Measurements from ENCODE around the gene TIGD2.

TIGD2 gene

DNA sequence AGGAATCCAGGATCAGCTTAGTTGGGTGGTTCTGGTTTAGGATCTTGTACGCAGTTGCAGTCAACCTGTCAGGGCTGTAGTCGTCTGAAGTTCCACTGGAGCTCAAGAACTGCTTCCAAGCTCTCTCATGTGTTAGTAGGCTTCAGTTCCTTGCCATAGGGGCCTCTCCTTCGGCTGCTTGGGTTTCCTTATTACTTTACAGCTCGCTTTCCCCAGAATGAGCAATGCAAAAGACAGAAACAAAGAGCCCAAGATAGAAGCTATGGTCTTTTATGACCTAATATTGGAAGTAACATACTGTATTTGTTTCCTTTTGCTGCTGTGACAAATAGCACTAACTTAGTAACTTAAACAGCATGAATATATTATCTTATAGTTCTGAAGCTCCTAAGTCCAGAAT lies 51.7 kb downstream of the TIGD2 start:
- Histone ChIP-seq H3K27ac (ENCODE audit: low read depth, low read length) (no peak overlapping the region), H3K4me3 (ENCODE audit: low read length) (no peak overlapping the region), H4K20me1 (ENCODE audit: control insufficient read depth, insufficient read depth, low read depth, low read length) (no peaks in the 10 kb centered on the region), H3K4me1 (ENCODE audit: control insufficient read depth, low read length) (no peaks in the 10 kb centered on the region), H3K9me3 (ENCODE audit: control insufficient read depth, insufficient read depth, low read length) (no peaks in the 10 kb centered on the region), H3F3A (ENCODE audit: control insufficient read depth, insufficient read depth) (no peaks in the 10 kb centered on the region), H3K36me3 (ENCODE audit: control insufficient read depth, low read length) (no peaks in the 10 kb centered on the region), H3K4me2 (ENCODE audit: low read length) (no peak overlapping the region), H3K9me2 (replicated peaks; ENCODE audit: control insufficient read depth, low read length) (no peaks in the 10 kb centered on the region), H3K79me2 (ENCODE audit: control insufficient read depth, low read length) (no peaks in the 10 kb centered on the region), H3K27me3 (ENCODE audit: control insufficient read depth, low read length) (peaks cover 2% of the 10 kb centered on the region; the same call in 1 of the 2 replicates)
- TF ChIP-seq, protein P1, sequence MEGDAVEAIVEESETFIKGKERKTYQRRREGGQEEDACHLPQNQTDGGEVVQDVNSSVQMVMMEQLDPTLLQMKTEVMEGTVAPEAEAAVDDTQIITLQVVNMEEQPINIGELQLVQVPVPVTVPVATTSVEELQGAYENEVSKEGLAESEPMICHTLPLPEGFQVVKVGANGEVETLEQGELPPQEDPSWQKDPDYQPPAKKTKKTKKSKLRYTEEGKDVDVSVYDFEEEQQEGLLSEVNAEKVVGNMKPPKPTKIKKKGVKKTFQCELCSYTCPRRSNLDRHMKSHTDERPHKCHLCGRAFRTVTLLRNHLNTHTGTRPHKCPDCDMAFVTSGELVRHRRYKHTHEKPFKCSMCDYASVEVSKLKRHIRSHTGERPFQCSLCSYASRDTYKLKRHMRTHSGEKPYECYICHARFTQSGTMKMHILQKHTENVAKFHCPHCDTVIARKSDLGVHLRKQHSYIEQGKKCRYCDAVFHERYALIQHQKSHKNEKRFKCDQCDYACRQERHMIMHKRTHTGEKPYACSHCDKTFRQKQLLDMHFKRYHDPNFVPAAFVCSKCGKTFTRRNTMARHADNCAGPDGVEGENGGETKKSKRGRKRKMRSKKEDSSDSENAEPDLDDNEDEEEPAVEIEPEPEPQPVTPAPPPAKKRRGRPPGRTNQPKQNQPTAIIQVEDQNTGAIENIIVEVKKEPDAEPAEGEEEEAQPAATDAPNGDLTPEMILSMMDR (IDR thresholded peaks at IDR 0.05; ENCODE audit: low read depth, low read length, poor library complexity, severe bottlenecking): no peak
- no peak for TF ChIP-seq EZH2phosphoT487 (IDR thresholded peaks at IDR 0.05; ENCODE audit: borderline replicate concordance, low read length)

DNA sequence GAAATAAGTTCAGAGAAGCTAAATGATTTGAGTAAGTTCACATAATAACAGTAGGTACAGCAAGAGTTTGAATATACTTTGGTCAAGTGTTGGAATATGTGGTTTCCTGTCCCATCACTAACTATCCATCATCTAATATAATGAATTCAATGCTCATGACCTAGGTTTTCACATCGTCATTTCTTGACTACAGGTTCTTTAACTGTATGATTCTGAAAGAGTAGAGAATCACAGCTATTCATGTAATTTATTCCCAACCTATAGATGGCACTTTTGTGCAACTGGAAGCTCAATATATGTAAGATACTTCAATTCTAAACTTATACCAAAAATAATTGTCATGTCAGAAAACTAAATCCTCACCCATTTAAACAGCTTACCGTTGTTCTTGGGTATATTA lies 53.1 kb downstream of the TIGD2 start:
- no peaks in the 10 kb centered on the region for H3K9me2 ChIP-seq (replicated peaks; ENCODE audit: control insufficient read depth, low read length)
- H3K27ac ChIP-seq (ENCODE audit: low read depth, low read length): no peak overlapping the region
- no peaks in the 10 kb centered on the region for H3K4me1 ChIP-seq (ENCODE audit: control insufficient read depth, low read length)
- TF ChIP-seq, protein P1 (IDR thresholded peaks at IDR 0.05; ENCODE audit: low read depth, low read length, poor library complexity, severe bottlenecking): peak; percentile 31
- TF ChIP-seq EZH2phosphoT487 (IDR thresholded peaks at IDR 0.05; ENCODE audit: borderline replicate concordance, low read length): no peak
- no peaks in the 10 kb centered on the region for H3K79me2 ChIP-seq (ENCODE audit: control insufficient read depth, low read length)
- H3K27me3 ChIP-seq (ENCODE audit: control insufficient read depth, low read length): peaks cover 2% of the 10 kb centered on the region; the same call in 1 of the 2 replicates
- no peaks in the 10 kb centered on the region for H4K20me1 ChIP-seq (ENCODE audit: control insufficient read depth, insufficient read depth, low read depth, low read length)
- no peak overlapping the region for H3K4me2 ChIP-seq (ENCODE audit: low read length)
- no peaks in the 10 kb centered on the region for H3F3A ChIP-seq (ENCODE audit: control insufficient read depth, insufficient read depth)
- H3K36me3 ChIP-seq (ENCODE audit: control insufficient read depth, low read length): no peaks in the 10 kb centered on the region
- H3K9me3 ChIP-seq (ENCODE audit: control insufficient read depth, insufficient read depth, low read length): no peaks in the 10 kb centered on the region
- no peak overlapping the region for H3K4me3 ChIP-seq (ENCODE audit: low read length)
